Measurements from ENCODE around the gene RARB.

- no peak for TF ChIP-seq CTCF (IDR thresholded peaks at IDR 0.05)
- TF ChIP-seq POLR2A (IDR thresholded peaks at IDR 0.05): no peak
Observed at GRCh38 chr3:25575001-25575400, 146.9 kb downstream of the RARB start.
